ENCODE measurements around the gene CMIP. TPM values are rescaled to one million over a fixed set of nuclear protein-coding genes. Genes with fewer than 3 reads are reported as not detected.
"Not testable (repeated sequence)": the region's sequence is repeated elsewhere in the genome, so short reads cannot be mapped to it uniquely, and the experiment has no call there.

Gene CMIP
- 10 to 100 TPM; 35.0 to 36.6 TPM for total RNA-seq

DNA sequence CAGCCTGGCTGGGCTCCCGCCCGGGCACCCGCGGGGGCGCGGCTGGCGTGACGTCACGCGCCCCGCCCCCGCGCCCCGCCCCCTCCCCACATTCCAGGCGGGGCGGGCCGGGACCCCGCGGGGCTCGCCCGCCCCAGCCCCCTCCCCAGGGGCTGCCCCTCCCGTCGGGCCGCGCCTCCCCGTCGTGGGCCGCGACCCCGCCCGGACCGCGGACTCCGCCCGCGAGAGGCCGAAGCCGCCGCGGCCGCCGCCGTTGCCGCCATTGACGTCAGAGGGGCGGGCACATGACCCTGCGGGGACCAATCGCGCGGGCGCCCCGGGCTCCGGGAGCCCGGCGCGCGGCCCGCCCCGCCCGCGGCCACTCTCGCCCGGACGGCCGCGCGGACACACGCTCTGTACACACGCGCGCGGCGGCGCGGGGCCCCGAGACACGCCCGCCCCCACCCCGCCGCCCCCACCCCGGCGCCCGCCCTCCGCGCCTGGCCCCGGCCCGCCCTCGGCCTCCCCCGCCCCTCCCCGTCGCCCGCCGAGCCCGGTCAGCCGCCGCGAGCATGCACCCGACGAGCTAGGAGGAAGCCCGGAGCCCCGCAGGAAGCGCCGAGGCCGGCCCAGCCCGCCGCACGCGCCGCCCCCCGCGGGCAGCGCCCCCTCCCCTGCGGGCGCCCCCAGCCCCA is at the start of gene CMIP:
TSS of gene CMIP (plus strand) at position 361 of the 674 bp plus-strand sequence.
- ChIA-PET POLR2A (no interaction called here), CTCF (interaction anchor here (0.6 to 2.3 kb wide), 2 partner anchors 286 to 1932 kb away, joined by 3 to 6 read pairs; no protein-coding TSS in a partner anchor)
- H3K4me1 Mint-ChIP-seq (ENCODE audit: low read depth), result peaks cover 32% of the 10 kb centered on the region
- H3K4me3 Mint-ChIP-seq, result peak within 1 kb of the TSS; percentile 89
- peak; percentile 84 for DNase-seq
- H3K9me3 Mint-ChIP-seq, result no peaks in the 10 kb centered on the region
- H3K27me3 Mint-ChIP-seq, result no peaks in the 10 kb centered on the region
- H3K27ac Mint-ChIP-seq, result peak within 1 kb of the TSS; percentile 71
- peaks cover 5% of the 10 kb centered on the region for H3K36me3 Mint-ChIP-seq
- intact Hi-C loops (cut with micrococcal nuclease), result loop anchor here (2.0 to 5.0 kb wide), 4 partner anchors 26 to 273 kb away; no protein-coding TSS in a partner anchor

DNA sequence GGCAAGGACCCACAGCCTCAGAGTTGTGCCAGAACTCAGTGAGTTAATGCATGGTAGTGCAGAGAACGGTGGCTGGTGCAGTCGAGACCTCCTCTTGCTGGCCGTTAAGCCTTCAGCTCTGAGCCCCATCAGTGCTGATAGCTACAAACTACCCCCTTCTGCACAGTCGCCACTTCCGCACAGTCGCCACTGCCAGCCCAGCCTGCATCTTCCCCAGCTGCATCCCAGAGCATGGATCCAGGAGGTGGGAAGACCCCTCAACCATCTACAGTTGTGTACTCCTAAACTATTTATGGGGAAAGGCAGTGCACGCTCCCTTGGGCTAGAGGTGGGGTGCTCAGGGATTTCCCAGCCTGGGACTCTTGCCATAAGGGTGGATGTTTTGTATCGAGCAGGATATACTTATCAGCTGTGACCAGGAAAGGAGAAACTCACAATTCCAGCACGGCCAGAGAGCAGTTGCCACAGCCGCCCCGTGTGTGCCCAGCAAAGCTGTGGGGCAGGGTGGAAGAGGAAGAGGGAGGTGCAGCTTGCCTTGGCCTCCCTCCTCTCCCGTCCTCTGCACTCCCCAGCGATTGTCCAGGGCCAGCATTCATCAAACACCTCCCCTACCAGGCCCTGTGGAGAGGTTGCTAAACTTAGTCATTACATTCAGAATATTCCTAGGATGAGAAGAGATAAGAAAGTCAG is 49.5 kb upstream of the CMIP start:
- intact Hi-C loops (cut with micrococcal nuclease), result no loop called here
- POLR2A ChIA-PET, result no interaction called here
- Mint-ChIP-seq H3K36me3 (peaks cover 5% of the 10 kb centered on the region), H3K27ac (no peak overlapping the region), H3K27me3 (no peaks in the 10 kb centered on the region), H3K4me1 (ENCODE audit: low read depth) (no peaks in the 10 kb centered on the region), H3K9me3 (peaks cover 3% of the 10 kb centered on the region), H3K4me3 (no peak overlapping the region)
- no peak for DNase-seq
- CTCF ChIA-PET, result interaction anchor here (1.4 to 1.6 kb wide), 2 partner anchors 9 to 28 kb away, joined by 4 to 6 read pairs; no protein-coding TSS in a partner anchor

DNA sequence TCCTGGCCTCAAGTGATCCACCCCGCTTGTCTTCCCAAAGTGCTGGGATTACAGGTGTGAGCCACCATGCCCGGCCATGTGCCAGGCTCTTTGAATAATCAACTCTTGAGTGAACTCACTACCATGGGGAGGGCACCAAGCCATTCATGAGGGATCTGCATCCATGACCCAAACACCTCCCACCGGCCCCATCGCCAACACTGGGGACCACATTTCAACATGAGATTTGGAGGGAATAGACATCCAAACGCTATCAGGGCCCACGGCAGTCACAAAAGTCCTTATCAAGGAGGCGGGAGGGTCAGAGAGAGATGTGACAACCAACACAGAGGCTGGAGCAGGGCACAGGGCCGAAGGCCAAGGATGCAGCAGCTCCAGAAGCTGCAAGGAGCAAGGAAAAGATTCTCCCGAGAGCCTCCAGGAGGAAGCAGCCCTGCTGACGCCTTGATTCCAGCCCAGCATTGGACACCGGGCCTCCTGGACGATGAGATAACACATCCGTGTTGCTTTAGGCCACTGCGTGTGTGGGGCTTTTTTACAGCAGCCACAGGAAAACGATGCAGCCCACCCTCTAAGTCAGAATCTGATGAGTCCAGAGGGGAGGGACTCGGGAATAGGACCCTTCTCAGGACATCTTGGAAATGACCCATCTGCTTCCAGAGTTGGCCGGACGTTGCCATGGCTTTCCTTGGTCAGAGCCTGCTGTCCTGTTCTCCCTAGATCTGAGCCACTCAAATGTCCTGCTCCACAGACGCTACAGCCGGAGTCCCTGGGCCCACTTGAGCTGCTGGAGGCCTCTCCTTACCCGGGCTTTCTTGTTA is 47.3 kb upstream of the CMIP start:
- no peaks in the 10 kb centered on the region for H3K4me1 Mint-ChIP-seq (ENCODE audit: low read depth)
- no peak for DNase-seq
- ChIA-PET CTCF (no interaction called here), POLR2A (no interaction called here)
- no peaks in the 10 kb centered on the region for H3K36me3 Mint-ChIP-seq
- no peak overlapping the region for H3K4me3 Mint-ChIP-seq
- H3K27ac Mint-ChIP-seq, result no peak overlapping the region
- no peaks in the 10 kb centered on the region for H3K27me3 Mint-ChIP-seq
- intact Hi-C loops (cut with micrococcal nuclease), result no loop called here
- H3K9me3 Mint-ChIP-seq, result peaks cover 5% of the 10 kb centered on the region

DNA sequence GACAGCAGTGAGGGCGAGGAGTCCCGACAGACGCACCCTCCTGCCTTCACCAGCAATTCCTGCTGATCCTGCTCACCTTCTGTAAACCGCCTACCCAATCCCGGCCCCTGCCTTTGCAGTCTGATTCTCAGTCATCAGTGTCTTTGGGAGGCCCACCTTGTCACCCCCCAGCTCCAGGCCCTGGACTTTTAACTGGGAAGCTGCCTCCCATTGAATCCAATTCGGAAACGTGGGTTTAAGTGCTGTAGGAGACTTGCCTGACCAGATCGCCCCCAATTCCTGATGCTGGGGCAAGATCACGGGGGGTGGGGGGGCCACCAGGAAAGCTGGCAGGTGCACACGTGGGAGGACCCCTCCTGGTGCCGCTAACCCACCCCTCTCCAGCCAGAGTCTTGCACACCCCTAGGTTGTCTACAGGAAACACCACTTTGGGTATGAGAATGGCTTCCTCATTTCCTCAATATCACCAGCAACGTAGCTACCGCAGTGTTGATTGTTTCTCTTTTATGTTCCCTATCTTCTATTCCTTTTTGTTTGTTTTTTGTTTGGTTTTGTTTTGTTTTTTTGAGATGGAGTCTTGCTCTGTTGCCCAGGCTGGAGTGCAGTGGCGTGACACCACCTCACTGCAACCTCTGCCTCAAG is 46.6 kb upstream of the CMIP start:
- Mint-ChIP-seq H3K9me3 (peaks cover 5% of the 10 kb centered on the region), H3K4me1 (ENCODE audit: low read depth) (no peaks in the 10 kb centered on the region), H3K36me3 (no peaks in the 10 kb centered on the region), H3K27ac (no peak overlapping the region), H3K27me3 (no peaks in the 10 kb centered on the region), H3K4me3 (no peak overlapping the region)
- intact Hi-C loops (cut with micrococcal nuclease), result no loop called here
- DNase-seq, result no peak
- ChIA-PET POLR2A (no interaction called here), CTCF (no interaction called here)

DNA sequence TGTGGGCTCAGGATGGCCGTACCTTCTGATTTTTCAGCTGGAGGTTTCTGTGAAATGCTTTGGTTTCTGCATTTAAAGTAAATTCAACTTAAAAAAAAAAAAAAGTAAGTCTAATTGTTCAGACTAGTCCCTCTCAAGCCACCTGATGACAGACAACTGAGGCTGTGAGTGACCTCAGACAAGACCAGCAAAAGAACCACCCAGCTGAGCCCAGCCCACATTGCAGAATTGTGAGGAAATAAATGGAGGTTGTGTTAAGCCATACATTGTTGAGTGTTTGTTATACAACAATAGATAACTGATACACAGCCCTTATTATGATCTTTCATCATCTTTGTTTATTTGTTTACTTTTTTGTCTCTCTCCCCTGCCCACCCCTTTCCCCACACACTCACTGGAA is 44.7 kb upstream of the CMIP start:
- no peaks in the 10 kb centered on the region for H3K4me1 Mint-ChIP-seq (ENCODE audit: low read depth)
- intact Hi-C loops (cut with micrococcal nuclease), result no loop called here
- CTCF ChIA-PET, result interaction anchor here (1.1 to 2.8 kb wide), 5 partner anchors 18 to 330 kb away, joined by 4 to 11 read pairs (median 5); no protein-coding TSS in a partner anchor

DNA sequence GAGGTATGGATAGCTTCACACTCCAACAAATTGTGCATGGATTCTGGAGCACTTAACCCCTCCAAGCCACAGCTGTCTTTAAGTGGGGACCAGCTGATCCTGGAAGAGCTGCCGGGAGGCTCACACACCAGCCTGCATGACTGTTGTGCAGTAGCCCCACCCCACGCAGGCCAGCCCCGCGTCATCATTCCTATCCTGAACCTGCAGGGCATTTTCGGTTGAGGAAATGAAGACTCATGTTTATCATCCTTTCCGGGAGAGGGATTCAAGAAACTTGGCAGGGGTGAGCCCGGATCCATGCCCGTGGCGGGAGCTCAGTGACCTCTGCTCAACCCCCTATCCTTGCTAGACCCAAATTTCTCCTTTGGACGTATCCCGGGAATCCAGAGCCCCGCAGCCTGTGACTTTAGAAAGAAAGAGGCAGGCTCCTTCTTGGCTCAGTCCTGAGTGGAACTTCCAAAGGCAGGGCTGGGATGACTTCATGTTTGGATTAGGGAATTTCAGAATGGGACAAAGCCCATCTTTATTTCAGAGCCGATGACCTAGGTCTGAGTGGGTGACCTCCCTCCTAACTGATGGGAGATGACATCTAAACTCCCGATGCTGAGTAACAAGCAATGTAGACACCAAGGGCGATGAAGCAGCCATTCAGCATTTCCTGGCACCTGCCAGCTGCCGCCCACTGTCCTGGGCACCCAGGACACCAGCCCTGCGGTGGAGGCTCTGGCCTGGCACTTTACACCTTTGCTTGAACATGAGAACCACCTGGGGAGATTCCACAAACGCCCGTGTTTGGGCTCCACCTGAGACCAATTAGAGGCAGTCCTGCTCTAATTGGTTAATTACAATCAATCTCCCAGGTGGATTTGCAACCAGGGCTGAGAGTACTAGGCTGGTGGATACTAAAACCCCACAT is 43.3 kb upstream of the CMIP start:
- Mint-ChIP-seq H3K27ac (no peak overlapping the region), H3K27me3 (no peaks in the 10 kb centered on the region), H3K9me3 (peaks cover 5% of the 10 kb centered on the region), H3K4me3 (no peak overlapping the region), H3K36me3 (no peaks in the 10 kb centered on the region), H3K4me1 (ENCODE audit: low read depth) (no peaks in the 10 kb centered on the region)
- POLR2A ChIA-PET, result no interaction called here
- DNase-seq, result no peak
- intact Hi-C loops (cut with micrococcal nuclease), result no loop called here
- CTCF ChIA-PET, result interaction anchor here (0.7 to 2.8 kb wide), 8 partner anchors 19 to 336 kb away, joined by 3 to 11 read pairs (median 4); no protein-coding TSS in a partner anchor

More for the DNA sequence above, 44.7 kb upstream of the CMIP start:
- no peak overlapping the region for H3K4me3 Mint-ChIP-seq
- no peak overlapping the region for H3K27ac Mint-ChIP-seq
- H3K36me3 Mint-ChIP-seq, result no peaks in the 10 kb centered on the region
- POLR2A ChIA-PET, result no interaction called here
- peaks cover 5% of the 10 kb centered on the region for H3K9me3 Mint-ChIP-seq
- no peaks in the 10 kb centered on the region for H3K27me3 Mint-ChIP-seq
- DNase-seq, result no peak

DNA sequence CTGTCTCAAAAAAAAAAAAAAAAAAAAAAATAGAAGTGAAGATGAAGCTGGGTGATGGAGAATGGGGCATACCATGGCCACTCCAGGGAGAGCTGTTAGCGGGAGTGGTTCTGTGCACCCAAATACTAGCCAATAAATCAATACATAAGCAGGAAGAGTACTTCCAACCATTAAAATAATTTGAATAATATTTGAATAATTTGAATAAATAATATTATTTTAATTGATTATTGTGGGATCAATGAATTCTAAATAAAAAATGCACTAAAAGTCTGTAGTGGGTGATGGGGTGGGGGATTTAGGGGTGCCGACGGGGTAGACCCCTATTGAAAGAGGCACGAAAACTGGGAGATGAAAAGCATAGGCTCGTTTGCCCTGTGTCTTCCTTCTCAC is 41.4 kb upstream of the CMIP start:
- intact Hi-C loops (cut with micrococcal nuclease), result loop anchor here (1.0 to 2.0 kb wide), 4 partner anchors 214 to 335 kb away; no protein-coding TSS in a partner anchor
- DNase-seq, result no peak
- Mint-ChIP-seq H3K4me3 (no peak overlapping the region), H3K9me3 (peaks cover 5% of the 10 kb centered on the region), H3K36me3 (no peaks in the 10 kb centered on the region), H3K27ac (no peak overlapping the region), H3K4me1 (ENCODE audit: low read depth) (no peaks in the 10 kb centered on the region), H3K27me3 (no peaks in the 10 kb centered on the region)
- CTCF ChIA-PET, result interaction anchor here (0.6 to 4.0 kb wide), 11 partner anchors 9 to 336 kb away, joined by 3 to 44 read pairs (median 4); no protein-coding TSS in a partner anchor
- POLR2A ChIA-PET, result no interaction called here

DNA sequence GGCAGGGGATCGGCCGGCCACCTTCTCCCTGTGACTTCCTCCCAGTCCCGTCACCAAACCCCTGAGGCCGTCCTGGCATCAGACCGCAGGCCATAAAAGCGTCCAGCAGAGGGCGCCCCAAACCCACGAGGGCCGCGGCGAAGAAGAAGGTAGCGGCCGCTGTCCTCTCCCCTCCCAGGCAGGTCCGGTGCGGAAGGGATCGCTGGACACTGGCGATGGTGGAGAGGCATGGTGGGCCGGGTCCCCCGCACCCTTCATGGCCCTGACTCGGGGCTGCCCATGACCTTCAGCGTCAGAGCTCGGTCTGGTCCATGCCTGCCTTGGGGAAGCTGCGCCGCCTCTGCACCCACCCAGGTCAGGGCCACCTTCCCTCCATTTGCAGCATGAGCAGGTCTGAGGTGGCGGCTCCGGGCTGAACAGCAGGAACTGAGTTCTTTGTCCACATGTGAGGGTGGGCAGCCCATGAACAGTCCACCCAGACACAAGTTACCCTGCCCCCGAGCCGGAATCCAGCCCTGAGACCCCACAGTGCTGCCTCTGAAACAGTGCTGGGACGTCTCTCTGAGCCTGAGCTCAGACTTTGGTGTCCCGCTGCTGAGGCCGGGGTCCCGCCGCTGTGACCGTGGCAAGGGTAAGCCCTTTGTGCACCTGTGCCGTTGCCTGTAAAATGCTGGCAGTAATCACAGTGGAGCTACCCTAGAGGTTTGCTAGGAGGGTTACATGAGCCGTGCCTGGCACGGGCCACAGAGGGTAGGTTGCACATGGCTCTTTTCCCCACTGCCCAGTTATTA is 40.8 kb upstream of the CMIP start:
- no peaks in the 10 kb centered on the region for H3K27me3 Mint-ChIP-seq
- H3K4me3 Mint-ChIP-seq, result no peak overlapping the region
- DNase-seq, result peak; percentile 89
- no peaks in the 10 kb centered on the region for H3K36me3 Mint-ChIP-seq
- no peaks in the 10 kb centered on the region for H3K4me1 Mint-ChIP-seq (ENCODE audit: low read depth)
- no peak overlapping the region for H3K27ac Mint-ChIP-seq
- intact Hi-C loops (cut with micrococcal nuclease), result loop anchor here (1.0 to 2.0 kb wide), 4 partner anchors 213 to 335 kb away; no protein-coding TSS in a partner anchor
- ChIA-PET POLR2A (no interaction called here), CTCF (interaction anchor here (0.6 to 4.0 kb wide), 22 partner anchors 8 to 337 kb away, joined by 3 to 44 read pairs (median 4); no protein-coding TSS in a partner anchor)
- H3K9me3 Mint-ChIP-seq, result peaks cover 5% of the 10 kb centered on the region

DNA sequence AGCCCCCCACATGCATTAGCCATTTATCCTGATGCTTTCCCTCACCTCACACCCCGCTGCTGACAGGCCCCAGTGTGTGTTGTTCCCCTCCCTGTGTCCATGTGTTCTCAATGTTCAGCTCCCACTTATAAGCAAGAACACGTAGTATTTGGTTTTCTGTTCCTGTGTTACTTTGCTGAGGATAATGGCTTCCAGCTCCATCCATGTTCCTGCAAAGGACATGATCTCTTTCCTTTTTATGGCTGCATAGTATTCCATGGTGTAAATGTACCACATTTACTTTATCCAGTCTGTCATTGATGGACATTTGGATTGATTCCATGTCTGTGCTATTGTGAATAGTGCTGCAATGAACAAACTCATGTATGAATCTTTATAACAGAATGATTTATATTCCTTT is 39.6 kb upstream of the CMIP start:
- intact Hi-C loops (cut with micrococcal nuclease); H3K36me3 Mint-ChIP-seq: not testable (repeated sequence)

DNA sequence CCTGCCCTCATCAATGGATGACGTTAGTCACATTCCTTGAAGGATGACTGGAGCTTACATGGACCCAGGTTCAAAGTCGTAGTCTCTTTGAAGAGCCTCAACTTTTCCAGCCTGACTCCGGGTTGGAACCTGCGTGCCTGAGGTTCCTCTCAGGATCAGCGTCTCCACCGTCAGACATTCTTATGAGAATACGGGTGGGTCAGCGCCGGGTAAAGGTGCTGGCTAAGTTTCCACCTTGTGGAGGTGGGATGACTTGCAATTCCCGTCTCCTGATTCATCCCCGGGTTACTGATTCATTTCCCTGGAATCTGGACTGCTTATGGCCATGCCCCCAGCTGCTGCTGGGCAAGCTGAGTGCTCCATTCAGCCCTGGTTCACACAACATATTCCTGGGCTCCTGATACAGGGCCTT is 38.9 kb upstream of the CMIP start:
- ChIA-PET CTCF (interaction anchor here (4.0 kb wide), 1 partner anchor 291 kb away, joined by 40 read pairs; no protein-coding TSS in a partner anchor), POLR2A (no interaction called here)
- intact Hi-C loops (cut with micrococcal nuclease), result no loop called here
- H3K27me3 Mint-ChIP-seq, result no peaks in the 10 kb centered on the region
- H3K36me3 Mint-ChIP-seq, result no peaks in the 10 kb centered on the region
- H3K27ac Mint-ChIP-seq, result no peak overlapping the region
- H3K9me3 Mint-ChIP-seq, result no peaks in the 10 kb centered on the region
- no peaks in the 10 kb centered on the region for H3K4me1 Mint-ChIP-seq (ENCODE audit: low read depth)
- DNase-seq, result no peak
- no peak overlapping the region for H3K4me3 Mint-ChIP-seq

More for the DNA sequence above, 39.6 kb upstream of the CMIP start:
- H3K9me3 Mint-ChIP-seq; H3K4me3 Mint-ChIP-seq; H3K27me3 Mint-ChIP-seq; H3K4me1 Mint-ChIP-seq (ENCODE audit: low read depth); H3K27ac Mint-ChIP-seq; POLR2A ChIA-PET; DNase-seq: not testable (repeated sequence)
- CTCF ChIA-PET, result interaction anchor here (1.0 to 4.0 kb wide), 6 partner anchors 9 to 334 kb away, joined by 5 to 44 read pairs (median 11); no protein-coding TSS in a partner anchor
